Activated CD4-positive, alpha-beta T cell treated with anti-CD3 and anti-CD28 coated beads, Interleukin-2, amount 50 U/mL, for 24 hours (primary cell): ENCODE results near the gene TTC22.

ENCODE experiments used
- DNase-seq, 2 donors: peaks; one replicate each; pipeline ENCODE4 v3.0.0-alpha.2; 2020; ENCODE audit warnings: low read depth in 1 of 2, low spot score in 1 of 2

The TTC22 gene

GRCh38 chr1:54834007-54834541 lies 33.0 kb upstream of the TTC22 start:
- DNase-seq, result no peak

DNA sequence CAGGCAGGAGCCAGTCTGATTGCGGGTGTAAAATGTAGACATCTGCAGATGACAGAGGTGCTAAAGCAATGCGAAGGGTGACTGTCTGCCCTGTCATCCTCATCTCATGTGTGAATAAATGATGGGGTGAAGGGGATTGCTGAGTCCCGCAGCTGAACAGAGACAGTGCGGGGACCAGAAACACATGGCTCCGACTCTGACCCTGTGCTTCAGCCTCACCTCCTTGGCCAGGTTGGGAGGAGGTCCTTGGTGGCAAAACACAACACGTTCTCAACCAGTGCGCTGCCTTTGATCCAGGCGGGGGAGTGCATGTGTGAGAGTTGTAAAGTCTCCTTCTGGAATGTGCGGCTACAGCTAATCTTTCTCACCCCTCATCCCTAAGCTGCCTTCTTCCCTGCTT lies 32.0 kb upstream of the TTC22 start:
- no peak for DNase-seq

DNA sequence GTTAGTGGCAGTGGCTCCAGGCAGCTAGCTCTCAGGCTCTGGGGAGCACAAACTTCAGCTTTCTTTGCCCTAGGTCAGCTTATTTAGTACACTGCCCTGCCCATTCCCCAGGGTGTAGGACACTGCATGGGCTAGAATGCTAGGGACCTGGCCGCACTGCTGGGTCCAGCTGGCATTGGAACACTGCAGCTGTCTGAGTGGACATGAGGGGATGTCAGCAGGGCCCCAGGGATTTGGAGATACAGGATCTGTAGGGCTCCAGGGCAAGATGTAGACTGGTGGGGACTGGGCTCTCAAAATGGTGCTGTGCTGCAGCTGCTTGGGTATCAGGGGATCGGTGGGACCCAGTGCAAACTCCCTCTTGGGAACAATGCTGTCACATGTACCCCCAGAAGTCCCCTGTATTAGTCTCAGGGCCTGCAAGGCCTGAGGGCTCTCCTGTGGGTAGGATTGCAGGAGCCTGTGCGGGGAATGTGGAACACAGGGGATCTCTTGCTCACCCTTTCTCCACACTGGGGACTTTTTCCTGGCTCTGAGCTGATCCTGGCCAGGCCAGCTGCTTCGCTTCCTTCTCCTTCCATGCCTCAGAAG lies 25.2 kb upstream of the TTC22 start:
- no peak for DNase-seq

DNA sequence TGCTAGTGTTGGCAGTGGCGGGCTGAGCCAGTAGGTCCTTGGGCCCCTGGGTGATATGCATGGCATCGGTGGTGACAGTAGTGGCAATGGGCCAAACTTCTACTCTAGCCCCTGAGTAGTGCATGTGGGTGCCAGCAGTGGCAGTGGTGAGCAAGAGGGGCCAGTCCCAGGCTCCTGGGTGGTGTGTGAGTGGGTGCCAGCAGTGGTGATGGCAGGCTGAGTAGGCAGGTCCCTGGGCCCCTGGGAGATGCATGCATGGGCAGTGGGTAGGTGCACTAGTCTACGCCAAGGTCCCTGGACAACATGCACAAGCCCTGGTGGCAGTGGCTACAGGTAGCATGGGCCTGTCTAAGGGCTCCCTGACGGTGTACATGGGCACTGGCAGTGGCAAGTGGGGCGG lies 24.6 kb upstream of the TTC22 start:
- no peak for DNase-seq

GRCh38 chr1:54823670-54824069 lies 22.5 kb upstream of the TTC22 start:
- DNase-seq, result no peak

DNA sequence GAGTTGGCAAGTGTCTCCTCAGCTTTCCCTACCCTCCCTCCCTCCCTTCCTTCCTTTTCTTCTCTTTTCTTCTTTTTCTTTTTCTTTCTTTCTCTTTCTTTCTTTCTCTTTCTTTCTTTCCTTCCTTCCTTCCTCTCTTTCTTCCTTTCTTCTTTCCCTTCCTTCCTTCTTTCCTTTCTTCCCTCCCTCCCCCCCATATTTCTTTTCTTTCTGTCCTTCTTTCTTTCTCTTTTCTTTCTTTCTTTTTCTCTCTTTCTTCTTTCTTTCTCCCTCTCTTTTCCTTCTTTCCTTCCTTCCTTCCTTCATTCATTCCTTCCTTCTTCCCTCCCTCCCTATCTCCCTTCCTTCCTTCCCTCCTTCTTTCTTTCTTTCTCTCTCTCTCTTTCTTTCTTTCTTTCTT lies 18.6 kb upstream of the TTC22 start:
- DNase-seq, result no peak

DNA sequence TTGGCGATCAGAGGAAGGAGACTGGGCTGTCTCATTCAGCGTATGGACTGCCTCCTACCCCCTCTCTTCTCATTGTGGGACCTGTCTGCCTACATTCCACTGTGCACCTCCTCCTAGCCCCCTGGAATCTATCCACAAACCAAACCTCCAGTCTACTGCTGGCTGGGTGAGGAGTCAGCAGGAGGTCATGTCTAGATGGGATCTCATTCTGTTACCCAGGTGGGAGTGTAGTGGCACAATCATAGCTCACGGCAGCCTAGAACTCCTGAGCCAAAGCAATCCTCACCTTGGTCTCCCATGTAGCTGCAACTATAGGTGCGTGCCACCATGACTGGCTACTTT lies 18.0 kb upstream of the TTC22 start:
- no peak for DNase-seq

GRCh38 chr1:54818461-54819194 lies 17.5 kb upstream of the TTC22 start:
- no peak for DNase-seq

DNA sequence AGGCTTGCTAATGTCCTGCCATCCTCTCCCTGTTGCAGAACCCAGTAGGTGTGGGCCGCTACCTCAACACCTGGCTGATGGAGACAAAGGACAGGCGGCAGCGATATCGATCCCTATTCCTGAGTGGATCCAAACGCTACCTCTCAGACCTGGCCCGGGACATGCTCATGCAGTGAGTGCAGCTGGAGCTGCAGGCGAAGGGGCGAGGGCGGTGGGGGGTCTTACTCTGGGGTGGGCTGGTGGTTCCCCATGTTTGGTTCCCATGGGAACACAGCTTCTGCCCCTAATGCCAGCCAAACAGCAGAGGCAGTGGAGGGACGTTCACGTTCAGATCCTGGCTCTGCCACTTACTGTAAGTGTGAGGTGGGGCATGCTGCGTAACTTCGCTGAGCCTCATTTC lies 15.8 kb upstream of the TTC22 start:
- no peak for DNase-seq

DNA sequence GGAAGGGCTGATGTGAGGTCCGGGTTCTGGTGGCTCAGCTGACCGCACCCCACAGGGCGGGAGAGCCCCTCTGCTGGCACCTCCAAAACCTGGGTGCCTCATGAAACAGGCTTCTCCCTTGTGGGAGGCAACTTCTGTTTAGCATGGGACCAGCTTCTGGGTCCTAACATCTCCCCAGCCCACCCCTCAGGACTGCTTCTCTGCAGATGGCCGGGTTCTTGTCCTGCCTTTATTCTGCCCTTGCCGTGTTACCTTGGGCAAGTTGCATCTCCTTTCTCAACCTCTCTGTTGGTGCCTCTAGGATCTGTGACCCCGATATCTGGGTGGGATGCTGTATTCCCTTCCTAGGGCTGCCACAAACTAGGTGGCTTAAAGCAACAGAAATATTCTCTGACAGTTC lies 15.0 kb upstream of the TTC22 start:
- no peak for DNase-seq

GRCh38 chr1:54815086-54815876 lies 14.2 kb upstream of the TTC22 start:
- DNase-seq, result no peak

- no peak for DNase-seq
These were observed 13.4 kb upstream of the TTC22 start for GRCh38 chr1:54814571-54814970.

- no peak for DNase-seq
These were observed 13.0 kb upstream of the TTC22 start for GRCh38 chr1:54814126-54814498.

DNA sequence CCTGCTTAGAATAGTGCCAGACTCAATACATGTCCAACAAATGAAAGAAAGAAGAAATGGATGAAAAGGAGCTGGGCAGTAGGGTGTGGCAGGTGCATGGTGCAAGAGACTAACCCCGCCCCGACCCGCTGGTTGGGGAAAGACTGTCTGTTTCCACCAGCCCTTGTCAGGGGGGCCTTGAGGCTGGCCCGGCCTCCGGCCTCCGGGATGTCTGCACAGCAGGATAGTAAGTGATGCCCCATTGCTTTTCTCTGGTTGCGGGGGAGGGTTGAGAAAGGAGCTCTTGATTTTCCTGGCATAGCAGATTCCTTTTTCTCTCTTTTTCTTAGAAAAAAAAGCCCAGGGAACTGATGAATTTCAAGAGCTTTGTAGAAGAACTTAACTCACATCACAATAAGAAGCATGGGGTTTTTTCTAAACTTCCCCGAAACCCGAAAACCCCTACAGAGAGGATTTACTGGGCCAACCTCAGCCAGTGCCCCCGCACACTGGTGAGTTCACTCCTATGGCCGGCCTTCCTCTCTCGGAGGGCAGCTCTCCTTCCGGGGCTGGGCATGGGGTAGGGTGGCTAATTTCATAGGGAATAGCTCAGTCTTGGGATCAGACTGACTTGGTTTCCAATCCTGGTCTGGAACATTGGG lies 12.5 kb upstream of the TTC22 start:
- DNase-seq, result no peak

- DNase-seq, result no peak
These were observed 11.8 kb upstream of the TTC22 start for GRCh38 chr1:54812801-54813484.

DNA sequence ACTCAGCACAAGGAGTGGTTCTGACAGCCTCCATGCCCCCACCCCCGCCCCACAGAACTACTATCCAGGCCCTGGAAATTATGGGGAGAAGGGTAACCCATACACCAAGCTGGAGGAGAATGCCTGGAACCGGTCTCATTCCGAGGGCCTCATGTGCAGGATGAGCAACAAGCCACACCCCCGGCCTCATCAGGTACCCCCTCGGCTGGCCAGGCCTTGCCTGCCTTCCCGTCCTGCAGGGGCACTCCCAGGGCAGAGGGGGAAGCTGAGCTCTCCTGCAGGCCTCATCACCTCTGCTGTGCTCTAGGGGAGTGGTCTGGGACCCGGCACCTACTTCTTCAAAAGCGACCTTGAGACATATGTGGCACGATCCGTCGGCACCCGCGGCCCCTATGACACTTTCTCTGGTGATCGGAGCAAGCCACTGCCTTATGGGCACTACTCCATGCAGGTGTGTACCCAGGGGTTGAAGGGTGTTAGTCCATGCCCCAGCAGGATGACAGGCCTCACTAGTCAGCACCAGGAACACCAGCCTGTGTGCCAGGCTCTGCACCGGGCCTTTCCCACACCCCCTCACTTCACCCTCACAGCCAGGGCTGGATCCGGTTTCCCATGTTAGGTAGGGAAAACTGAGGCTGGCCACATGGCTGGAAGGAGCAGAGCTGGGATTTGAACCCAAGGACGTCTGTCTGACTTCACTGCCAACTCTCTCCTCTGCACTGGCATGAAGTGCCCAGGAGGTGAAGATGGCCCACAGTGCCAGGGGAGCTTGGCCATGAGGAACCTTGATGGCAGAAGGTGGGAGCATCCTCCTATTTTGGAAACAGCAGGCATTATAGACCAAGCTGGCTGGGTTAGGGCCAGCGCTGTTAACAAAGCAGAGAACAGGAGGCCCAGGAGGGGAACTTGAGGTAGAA lies 10.9 kb upstream of the TTC22 start:
- no peak for DNase-seq

DNA sequence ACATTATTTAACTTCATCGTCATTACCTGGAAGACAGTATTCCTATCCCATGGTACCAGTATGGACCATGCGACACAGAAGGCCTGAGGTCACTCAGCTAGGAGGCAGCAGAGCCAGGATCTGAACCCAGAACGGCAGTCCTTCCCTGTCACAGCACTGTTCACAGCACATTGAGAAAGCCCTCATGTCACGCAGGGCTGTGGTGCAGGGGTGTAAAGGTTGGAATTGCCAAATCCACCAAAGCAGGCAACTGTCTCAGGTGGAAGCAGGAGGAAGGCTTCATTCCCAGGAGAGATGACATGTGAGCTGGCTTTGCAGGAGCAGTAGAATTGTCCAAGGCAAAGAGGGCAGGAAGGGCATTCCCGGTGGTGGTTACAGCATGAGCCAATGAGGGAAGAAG lies 9.9 kb upstream of the TTC22 start:
- no peak for DNase-seq

DNA sequence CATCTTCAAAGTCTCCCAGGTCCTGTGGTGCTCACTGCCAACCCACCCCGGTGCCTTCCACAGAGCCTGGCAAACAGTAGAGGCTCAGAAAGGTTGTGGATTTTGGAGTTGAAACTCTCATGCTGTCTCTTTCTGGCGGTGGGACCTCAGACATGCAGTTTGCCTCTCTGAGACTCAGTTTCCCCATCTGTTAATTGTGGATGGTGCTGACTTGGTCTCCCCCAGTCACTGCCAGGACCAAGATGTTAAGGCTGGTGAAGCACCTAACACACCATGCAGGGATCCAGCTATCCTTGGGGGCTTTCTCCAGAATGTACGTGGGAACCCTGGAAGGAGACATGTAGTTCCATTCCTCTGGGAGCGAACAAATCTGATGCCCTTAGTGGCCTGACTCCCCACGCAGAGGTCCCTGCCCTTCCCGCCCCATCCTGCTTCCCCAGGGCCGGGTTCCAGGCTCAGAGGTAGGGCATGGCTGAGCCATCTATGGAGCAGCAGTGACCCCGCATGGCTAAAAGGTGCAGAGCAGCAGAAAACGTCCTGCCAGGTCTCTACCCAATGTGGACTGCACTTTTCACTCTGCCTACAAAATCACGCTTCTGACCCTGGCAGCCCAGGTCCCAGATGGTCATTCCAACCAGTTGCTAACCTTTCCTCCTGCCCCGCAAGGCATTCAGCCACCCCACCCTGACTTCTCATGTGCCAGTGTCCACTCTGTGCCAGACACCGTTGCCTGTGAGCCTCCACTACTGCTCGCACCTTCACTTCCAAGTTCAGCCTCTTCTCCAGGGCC lies 9.2 kb upstream of the TTC22 start:
- peak; percentile 54 to 56 for DNase-seq

DNA sequence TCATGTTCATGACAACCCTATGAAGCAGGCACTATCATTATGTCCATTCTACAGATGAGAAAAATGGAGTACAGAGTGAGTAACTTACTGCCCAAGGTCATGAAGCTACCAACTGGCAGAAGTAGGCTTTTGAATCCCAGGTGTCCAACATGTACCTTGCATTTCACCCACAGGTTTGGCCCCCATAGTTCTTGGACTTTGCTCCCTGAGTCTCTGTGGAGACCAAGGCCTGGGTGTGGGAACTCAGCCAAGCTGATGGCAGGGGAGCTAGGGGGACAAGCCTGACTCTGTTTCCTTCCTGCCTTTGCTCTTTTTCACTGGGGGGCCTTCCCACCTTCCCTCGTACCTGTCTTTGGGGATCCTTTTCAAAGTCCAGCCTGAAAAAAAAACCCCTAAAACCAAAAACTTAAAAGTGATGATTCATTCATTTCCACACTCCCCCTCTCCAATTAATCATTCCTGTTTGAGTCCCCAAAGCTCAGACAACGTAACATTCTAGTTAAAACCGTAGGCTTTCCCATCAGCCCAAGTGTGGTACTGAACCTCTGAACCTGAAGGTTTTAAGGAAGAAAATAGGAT lies 8.5 kb upstream of the TTC22 start:
- no peak for DNase-seq
